ENCODE data around the gene A1CF. TPM values are rescaled to one million over a fixed set of nuclear protein-coding genes. Genes with fewer than 3 reads are reported as not detected.
"Not testable (repeated sequence)": the region's sequence is repeated elsewhere in the genome, so short reads cannot be mapped to it uniquely, and the experiment has no call there.

Gene A1CF
- total RNA-seq, 1 experiment from 2014 or later: not detected

DNA sequence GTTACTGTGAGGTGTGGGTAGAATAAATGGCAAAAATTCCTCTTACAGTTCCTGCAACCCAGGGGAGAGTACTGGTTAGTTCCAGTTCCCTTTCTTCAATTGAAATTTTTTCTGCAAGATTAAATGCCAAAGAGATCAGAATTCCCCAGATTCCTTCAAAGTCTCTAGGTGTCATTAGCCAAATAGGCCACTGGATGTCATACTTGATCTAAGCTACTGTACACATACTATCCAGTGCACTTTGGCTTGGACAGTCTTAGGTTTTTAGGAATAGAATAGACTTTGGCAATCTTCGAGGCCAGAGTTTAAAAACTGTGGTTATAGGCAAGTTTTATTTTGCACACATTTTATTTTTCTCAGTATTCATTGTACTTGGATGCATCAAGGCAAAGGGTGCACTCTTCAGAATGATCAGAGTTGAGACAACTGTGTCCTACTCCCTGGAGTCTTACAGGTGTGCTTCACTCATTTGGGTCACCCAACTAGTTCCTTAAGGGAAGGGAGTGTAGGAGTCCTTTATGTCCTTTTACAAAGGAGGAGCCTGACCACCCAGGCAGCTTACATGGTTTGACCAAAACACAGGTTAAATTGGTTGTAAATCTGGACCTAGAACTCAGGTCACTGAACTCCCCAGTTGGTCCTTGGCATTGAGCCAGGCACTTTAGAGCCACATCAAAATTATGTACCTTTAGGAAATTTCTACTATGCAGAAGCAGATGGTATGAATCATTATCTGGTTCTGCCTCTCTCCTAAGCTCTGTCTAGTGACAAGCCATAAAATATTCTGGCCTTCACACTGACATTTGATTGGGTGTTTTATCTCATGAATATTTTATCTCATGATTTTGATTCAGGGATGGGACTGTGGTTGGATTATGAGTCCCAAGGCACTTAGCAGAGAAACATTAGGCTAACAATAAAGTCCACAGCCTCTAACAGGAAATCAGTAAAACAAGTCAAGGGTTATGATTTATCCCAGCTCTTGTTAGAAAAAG is 96.2 kb downstream of the A1CF start:
- DNase-seq (ENCODE audit: low spot score): peak; percentile 59

DNA sequence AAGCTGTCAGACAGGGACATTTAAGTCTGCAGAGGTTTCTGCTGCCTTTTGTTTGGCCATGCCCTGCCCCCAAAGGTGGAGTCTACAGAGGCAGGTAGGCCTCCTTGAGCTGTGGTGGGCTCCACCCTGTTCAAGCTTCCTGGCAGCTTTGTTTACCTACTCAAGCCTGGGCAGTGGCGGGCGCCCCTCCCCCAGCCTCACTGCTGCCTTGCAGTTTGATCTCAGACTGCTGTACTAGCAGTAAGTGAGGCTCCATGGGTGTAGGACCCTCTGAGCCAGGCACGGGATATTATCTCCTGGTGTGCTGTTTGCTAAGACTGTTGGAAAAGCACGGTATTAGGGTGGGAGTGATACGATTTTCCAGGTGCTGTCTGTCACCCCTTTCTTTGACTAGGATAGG is 97.5 kb downstream of the A1CF start:
- not testable (repeated sequence) for DNase-seq (ENCODE audit: low spot score)

DNA sequence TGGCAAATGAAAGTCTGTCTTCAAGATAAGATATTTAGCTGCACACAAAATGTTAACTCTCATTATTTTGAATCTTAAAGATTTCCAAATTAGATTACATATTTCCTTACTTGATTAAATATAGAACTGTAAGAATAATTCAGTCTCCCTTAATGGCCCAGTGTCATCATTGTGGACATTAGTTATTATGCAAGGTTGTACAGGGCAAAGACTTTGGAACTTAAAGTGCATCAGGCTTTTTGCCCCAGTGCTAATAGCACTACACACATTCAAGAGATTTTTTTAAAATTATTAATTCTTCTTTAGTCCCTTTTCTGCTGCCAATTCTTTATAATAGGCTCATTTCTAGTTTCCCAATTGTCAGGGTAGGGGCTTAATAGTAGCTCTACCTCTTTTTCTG is 103.4 kb downstream of the A1CF start:
- not testable (repeated sequence) for DNase-seq (ENCODE audit: low spot score)

DNA sequence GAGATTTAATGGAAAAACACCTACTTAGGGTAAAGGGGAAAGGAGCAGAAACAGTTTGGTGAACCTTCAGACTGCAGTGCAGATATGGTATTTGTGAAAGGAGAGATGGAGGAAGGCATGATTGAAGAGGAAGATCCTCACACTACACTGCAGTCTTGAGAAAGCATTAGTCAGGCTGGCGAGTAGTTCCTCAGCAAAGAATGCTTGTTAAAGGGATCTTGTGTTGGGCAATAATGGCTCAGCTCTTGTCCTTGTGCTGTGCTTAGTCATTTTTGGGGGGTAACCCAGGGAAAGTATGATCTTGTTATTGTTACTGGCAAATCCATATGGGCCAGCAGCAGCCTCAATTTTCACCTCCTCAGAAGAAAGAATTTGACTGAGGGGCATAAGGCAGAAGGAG is 105.4 kb downstream of the A1CF start:
- not testable (repeated sequence) for DNase-seq (ENCODE audit: low spot score)

DNA sequence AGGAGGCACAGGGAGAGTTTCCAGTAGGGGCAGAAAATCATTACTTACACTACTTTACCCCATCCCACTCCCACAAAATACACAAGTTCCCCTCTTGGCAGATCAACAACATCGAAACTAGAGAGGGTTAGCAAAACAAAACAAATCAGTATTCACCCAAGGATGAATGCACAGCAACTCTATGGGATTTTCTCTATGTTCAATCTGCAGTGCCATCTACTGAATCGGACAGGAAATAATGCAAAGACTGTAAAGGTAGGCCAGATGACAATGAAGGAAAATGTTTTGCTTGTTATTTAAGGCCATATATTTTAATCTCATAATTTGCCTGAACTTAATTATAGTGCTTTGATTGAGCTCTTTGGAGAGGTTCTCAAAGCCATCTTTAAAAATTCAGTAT is 110.6 kb downstream of the A1CF start:
- not testable (repeated sequence) for DNase-seq (ENCODE audit: low spot score)

DNA sequence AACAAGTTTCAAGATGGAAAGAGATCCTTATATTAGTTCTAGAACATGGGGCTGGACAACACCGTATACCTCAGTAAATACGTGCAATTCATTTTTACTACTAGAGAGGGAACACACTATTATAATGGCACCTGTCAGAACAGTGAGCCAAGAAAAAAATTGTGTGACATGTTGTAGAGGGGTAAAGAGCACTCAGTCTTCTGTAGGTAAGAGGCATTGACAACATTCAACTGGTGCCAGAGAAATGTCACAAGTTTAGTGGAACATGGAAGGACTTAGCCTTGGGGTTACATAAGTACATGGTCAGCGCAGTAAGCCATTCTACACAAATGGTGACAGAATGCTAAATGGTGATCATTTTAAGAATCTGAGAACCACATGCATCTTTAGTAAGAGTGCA is 113.4 kb downstream of the A1CF start:
- DNase-seq (ENCODE audit: low spot score): not testable (repeated sequence)

DNA sequence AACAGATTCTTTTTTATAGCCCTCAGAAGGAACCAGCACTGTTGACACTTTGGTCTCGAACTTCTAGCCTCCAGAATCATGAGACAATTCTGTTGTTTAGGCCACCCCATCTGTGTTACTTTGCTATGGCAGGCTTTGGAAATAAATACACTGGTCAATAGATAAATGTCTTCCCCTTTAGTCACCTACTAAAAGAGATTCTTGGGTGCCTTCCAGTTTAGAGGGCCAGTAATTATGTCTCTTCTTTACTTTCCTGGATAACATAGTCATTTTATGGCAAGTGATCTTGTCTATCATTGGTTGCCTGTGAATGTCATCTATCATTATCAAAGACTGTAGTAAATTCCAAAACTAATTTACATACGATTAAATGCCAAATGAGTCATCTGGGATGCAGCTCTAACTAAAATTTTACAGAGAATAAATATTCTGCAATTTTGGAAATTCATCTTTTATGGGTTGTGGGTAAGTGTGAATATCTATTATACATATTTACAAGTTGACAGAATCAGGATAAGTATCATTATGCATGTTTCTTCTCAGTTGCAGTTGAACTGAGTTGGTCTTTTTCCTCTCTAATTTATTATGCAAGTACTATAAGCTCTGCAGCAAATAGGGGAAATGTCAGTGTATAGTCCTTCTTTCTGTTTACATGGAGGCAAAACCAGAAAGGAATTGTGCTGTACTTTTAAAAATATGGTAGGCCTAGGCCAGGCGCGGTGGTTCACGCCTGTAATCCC is 118.5 kb downstream of the A1CF start:
- DNase-seq (ENCODE audit: low spot score): peak; percentile 63

Other genes starting within 250 kb of the A1CF start
- 3.0 and 3.1 TPM in 2 replicates for gene ASAH2B, start 145.7 kb downstream of the A1CF start, total RNA-seq (2014; rRNA removed; shearing (Covaris generic))
- 0.05 and 0.22 TPM in 2 replicates for gene PRKG1, start 188.9 kb upstream of the A1CF start, total RNA-seq (2014; rRNA removed; shearing (Covaris generic))

Measured in A172 (cell line).